DLD1 (cell line): ENCODE measurements around the gene ABLIM1.

Experiments
- in situ Hi-C: cut with HindIII; loops from 2 replicates; pipeline ENCODE4 v1.10.0; 2017; ENCODE audit warnings: low sequenced_read_pairs

ABLIM1 gene

GRCh38 chr10:114649217-114649903 is 8.7 kb downstream of the ABLIM1 start:
- in situ Hi-C loops: no loop called here

- in situ Hi-C loops: no loop called here
Measured at GRCh38 chr10:114648368-114648767, 9.7 kb downstream of the ABLIM1 start.

- in situ Hi-C loops: no loop called here
Measured at GRCh38 chr10:114647545-114648138, 10.4 kb downstream of the ABLIM1 start.

- in situ Hi-C loops: no loop called here
Measured at GRCh38 chr10:114646426-114646825, 11.6 kb downstream of the ABLIM1 start.

GRCh38 chr10:114645706-114646105 is 12.4 kb downstream of the ABLIM1 start:
- in situ Hi-C loops: no loop called here

GRCh38 chr10:114643158-114643557 is 14.9 kb downstream of the ABLIM1 start:
- in situ Hi-C loops: no loop called here

- in situ Hi-C loops: no loop called here
Measured at GRCh38 chr10:114642729-114643128, 15.3 kb downstream of the ABLIM1 start.

- in situ Hi-C loops: no loop called here
Measured at GRCh38 chr10:114638821-114639625, 19.1 kb downstream of the ABLIM1 start.

- in situ Hi-C loops: no loop called here
Measured at GRCh38 chr10:114635797-114636550, 22.1 kb downstream of the ABLIM1 start.

- in situ Hi-C loops: no loop called here
Measured at GRCh38 chr10:114635101-114635500, 23.0 kb downstream of the ABLIM1 start.

GRCh38 chr10:114634609-114634979 is 23.5 kb downstream of the ABLIM1 start:
- in situ Hi-C loops: no loop called here

- in situ Hi-C loops: no loop called here
Measured at GRCh38 chr10:114632869-114633715, 25.0 kb downstream of the ABLIM1 start.

GRCh38 chr10:114631666-114632417 is 26.2 kb downstream of the ABLIM1 start:
- in situ Hi-C loops: no loop called here

- in situ Hi-C loops: no loop called here
Measured at GRCh38 chr10:114631090-114631665, 26.9 kb downstream of the ABLIM1 start.

- in situ Hi-C loops: no loop called here
Measured at GRCh38 chr10:114629824-114630730, 28.0 kb downstream of the ABLIM1 start.

GRCh38 chr10:114629083-114629823 is 28.8 kb downstream of the ABLIM1 start:
- in situ Hi-C loops: no loop called here

GRCh38 chr10:114628106-114628505 is 30.0 kb downstream of the ABLIM1 start:
- in situ Hi-C loops: no loop called here

- in situ Hi-C loops: no loop called here
Measured at GRCh38 chr10:114626841-114627240, 31.2 kb downstream of the ABLIM1 start.
